HG03103 (cell line): ENCODE data around the gene WDFY1.
"Not testable (repeated sequence)": the region's sequence is repeated elsewhere in the genome, so short reads cannot be mapped to it uniquely, and the experiment has no call there.

Experiments
- ATAC-seq: cut with Tn5 transposase; IDR thresholded peaks from one replicate; pipeline ENCODE4 v1.9.1; 2021; ENCODE audit warnings: low read depth; ENCODE audit not compliant: unreplicated experiment

WDFY1 gene

DNA sequence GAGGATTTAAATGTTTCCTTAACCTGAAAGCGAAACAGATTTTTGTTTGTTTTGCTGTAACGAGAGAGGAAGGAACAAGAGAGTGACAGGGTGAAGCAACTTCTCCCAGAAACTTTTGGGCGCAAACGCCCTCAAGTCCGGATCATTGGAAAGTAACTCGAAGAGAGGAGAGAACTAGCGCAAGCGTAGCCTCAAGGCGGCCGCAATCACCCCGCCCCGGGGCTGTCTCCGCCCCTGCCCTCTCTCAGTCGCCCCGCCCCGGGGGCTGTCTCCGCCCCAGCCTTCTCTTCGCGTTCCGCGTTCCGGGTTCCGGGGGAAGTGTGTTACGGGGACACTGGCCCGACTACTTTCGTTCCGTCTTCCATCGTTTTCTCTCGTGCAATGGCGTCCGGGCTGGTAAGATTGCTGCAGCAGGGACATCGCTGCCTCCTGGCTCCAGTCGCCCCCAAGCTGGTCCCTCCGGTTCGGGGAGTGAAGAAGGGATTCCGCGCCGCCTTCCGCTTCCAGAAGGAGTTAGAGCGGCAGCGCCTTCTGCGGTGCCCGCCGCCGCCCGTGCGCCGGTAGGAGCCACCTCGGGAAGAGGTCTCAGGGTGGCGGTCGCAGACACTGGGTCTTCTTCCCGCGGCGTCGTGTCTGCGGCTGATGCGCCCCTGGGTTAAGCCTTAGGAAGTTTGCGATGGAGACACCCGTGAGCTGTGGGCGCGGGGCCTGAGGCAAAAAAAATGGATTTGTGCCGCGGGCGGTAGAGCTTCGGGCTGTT is 12.1 kb upstream of the WDFY1 start, which contains the start of gene MRPL44:
Gene MRPL44, plus strand, starts transcription at position 372 of the 760 bp plus-strand sequence. Its CDS starts 10 bp downstream, at position 382.
- ATAC-seq = peak; percentile 91

DNA sequence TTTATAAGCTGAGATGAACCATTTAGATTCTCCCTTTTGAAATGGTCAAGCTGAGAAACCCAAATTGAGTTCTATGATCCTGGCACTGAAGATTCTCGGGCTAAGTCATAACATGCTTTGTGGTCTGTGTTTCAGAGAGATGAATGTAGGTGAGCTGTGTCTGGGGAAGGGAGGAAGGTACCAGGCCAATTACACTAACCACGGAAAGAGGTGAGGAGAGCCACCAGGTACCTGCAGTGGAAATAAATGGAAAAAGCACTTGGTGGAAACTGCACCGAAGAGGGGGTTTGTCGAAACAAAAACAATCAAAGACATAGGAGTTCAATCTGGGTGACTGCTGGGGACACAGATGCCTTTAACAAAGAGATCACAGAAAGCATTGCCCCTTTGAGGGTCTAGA is 11.2 kb upstream of the WDFY1 start:
- no peak for ATAC-seq

DNA sequence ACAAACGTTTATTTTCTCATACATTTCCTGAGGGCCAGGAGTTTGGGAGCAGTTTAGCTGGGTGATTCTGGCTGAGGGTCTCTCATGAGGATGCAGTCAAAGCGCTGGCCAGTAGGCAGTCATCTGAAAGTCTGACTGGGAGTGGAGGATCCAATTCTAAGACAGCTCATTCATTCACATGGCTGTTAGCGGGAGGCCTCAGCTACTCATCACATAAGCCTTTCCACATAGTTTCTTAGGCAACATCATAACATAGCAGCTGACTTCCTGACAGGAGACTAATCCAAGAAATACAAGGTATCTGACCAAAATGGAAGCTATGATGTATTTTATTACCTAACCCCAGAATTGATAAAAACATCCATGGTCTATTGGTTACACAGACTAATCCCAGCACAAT is 9.3 kb upstream of the WDFY1 start:
- no peak for ATAC-seq

DNA sequence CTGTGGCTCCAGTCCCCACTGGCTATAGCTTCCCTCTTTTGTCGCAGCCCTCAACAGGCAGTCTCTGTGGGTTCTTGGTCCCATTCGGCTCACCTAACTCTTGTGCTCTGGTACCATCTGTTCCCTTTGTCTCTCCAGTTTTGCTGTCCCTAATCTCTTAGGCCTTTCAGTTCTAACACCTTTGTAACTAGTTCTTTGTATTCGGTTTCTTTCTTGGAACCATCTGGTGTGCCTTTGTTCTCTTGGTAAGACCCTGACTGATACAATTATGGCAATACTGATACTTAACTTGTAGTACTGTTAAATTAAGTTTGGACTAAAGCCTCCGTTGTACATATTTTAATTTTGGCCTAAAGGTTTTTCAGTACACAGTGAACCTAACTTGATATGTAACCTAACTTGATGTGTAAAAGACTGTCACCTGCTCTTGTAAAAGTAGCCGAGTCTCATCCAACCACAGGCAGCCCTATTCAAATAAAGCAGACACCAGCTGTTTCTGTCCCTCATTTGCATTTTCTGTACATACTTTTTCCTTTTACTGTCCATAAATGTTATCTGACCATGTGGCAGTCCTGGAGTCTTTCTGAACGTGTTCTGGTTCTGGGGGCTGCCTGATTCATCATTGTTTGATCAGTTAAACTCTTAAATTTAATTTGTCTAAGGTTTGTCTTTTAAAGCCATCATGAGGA is 7.3 kb upstream of the WDFY1 start:
- peak; percentile 39 for ATAC-seq

DNA sequence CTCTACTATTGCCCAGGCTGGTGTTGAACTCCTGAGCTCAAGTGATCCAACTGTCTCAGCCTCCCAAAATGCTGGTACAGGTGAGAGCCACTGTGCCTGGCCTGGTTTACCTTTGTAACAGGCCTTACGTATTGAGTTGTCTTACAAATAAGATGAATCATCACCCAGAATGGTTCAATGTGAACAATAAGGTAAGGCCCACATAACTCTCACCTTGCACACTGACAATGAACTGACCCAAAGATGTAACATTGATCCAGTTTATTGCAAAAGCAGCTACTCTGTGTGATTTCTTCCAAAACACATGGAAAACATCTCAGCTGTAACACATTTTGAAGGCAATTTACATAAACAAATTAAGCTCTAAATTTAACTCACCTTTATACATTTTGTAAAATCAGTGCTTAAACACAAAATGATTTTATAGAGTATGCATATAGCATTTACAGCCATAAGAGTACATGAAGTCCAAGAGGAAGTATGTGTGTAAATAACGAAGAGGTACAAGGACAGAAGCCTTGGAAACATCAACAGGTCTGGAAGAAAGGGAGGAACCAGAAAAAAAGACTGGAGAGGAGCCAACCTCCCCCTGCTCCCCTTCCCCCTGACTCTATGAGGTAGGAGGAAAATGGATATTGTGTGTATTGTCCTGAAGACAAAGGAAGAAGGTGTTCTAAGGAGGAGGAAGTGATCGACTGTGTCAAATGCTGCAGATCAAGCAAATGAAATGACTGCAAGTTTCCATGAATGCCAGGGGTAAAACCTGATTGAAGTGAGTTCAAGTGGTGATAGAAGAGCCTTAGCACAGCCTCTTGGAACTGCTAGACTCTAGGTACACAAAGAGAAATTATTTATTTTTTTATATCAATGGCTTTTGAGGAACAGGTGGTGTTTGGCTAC is 5.6 kb upstream of the WDFY1 start:
- no peak for ATAC-seq

DNA sequence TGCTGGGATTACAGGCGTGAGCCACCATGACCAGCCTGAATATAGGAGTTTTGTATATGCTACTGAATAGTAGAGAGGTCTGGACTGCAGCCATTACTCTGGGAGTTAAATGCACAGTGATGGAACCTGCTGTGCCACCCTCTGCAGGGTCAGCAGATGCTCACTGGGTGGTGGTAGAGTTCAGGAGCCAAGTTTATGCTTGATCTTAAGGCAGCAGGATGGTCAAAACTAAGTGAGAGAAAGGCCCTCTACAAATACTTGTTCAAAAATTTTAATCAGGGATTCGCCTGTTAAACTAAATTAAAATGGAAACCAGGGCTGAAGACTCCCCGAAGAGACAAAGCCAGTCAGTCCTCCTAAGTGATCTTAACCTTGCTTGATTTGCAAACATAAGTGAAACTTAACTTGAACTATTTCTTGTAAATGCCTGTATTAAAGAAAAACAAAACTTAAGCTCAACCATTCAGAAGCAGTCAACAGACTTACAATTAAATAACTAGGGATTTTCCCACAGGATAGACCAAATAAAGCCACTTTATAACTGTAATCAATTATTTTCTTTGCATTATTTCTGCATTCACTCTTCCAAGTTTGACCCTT is 4.2 kb upstream of the WDFY1 start:
- ATAC-seq = no peak

DNA sequence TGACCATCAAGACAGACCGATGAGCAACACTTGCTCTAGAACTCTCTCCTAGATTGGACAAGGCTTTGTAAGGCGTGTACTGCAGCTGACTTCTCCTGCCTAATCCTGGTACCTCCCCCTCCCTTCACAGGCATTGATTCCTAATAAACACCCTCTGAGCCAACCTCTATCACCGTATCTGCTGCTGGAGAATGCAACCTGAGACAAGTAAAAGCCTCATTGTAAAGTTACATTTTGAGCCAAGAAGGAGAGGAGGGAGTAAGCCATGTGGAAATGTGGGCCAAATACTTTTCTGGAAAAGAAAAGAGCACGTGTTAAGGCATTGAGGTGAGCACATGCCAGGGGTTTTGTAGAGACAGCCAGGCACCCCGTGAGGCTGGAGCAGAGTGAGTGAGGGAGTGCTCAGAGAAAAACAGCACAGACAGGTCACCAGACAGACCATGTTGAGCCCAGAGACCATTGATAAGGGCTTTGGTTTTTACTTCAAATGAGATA is 2.6 kb upstream of the WDFY1 start:
- ATAC-seq = no peak

DNA sequence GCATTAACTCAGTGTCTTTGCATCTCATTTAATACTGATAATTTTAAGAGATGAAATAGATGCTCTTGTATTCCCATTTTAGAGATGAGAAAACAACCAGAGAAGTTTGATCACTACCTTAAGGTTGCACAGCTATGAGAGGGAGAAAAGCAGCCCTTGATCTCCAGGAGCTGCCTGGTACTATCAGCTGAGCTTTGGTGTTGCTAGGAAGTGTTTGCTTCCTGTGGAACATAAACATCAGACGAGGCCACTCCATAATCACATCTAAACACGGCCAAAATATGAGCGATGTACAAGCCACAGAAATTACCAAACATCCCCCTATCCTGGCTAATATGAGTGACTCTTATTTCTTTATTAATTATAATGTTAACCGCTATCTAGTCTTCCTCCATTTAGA is 620 bp upstream of the WDFY1 start:
- no peak for ATAC-seq

DNA sequence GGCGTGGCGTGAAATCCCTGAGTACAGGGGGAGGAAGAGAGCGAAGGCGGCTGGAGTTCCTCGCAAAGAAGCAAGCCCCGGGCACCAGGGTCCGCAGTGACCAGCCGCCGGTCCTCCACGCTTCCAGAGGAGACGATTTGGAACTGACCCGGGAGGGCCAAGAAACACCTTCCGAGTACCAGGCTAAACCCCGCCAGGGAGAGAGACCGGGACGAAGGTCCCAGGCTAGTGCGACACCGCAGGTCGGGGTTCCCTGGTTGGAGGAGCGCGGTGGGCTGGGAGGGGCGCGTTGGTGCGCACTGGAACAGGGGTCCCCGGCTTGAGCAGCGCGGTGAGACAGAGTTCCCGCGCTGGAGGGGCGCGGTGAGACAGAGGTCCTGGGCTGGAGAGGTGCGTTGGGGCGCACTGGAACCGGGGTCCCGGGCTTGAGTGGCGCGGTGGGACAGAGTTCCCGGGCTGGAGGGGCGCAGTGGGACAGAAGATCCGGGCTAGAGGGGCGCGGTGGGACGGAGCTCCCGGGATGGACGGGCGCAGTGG is 901 bp downstream of the WDFY1 start:
- ATAC-seq = peak; percentile 13

DNA sequence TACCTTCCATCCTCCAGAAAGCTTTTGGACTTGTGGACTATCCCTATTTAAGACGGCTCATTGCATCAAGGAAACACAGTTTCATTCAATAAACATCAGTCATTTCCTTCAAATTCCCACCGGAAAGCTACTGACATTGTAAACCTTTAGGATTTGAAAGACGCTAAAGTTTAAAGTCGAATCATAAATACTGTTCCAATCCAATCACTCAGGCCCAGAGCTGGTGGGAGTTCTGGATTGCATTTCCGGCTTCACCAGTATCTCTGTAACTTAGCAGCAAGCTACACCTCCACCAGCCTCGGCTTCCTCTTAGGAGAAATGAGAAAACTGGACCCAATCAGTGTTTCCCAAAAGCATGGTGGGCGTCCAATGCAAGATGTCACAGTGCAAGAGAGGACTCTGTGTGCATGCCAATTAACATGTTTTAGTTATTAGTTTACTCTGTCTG is 1.6 kb downstream of the WDFY1 start:
- no peak for ATAC-seq

DNA sequence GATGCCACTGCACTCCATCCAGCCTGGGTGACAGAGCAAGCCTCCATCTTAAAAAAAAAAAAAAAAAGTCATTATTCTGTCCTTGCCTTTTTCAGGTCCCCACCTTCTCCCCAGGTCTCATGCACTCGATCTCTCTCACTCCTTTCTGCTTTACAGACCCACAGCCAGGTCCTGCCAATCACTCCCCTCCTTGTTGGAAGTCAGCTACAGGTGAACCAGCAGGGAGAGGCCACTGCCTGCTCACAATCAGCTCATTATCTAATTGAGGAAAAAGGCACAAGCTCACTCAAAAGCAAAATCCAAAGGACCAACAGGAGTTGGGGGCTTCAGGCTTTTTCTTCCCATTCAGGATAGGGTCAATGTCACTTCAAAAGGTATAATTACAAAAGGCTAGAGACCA is 2.0 kb downstream of the WDFY1 start:
- no peak for ATAC-seq

DNA sequence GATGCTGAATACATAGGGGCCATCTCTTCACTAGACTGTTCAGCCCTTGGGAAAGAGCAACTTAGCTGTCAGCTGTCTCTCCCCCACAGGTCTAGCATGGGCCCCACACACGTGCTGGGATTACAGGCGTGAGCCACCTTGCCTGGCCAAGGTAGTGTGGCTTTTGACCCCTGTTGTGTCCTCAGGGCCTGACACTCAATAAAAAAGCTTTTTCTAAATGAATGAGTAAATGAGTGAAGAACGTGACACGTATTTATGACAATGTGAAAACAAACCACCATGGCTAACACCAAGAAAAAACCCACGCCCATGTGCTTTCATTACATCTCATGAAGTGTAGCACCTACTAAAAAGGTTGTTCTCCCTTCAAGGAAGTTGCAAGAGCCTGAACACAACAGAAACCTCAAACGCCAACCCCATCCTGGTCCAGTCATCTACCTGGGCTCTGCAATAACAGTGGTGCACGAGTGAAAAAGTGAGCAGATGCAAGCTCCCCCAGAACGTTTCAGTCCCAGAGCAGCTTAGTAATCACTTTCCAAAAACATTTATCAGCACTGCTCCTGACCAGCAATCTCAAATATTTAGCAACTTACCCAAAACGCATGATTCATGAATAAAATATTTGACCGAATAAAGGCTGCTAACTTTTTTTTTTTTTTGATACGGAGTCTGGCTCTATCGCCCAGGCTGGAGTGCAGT is 3.4 kb downstream of the WDFY1 start:
- ATAC-seq = peak; percentile 34

DNA sequence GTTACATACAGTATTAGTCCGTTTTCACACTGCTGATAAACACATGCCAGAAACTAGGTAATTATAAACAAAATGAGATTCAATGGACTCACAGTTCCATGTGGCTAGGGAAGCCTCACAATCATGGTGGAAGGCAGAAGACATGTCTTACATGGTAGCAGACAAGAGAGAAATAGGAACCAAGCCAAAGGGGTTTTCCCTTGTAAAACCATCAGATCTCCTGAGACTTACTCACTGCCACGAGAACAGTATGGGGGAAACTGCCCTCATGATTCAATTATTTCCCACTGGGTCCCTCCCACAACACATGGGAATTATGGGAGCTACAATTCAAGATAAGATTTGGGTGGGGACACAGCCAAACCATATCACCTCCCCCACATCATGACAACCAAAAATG is 5.7 kb downstream of the WDFY1 start:
- not testable (repeated sequence) for ATAC-seq

DNA sequence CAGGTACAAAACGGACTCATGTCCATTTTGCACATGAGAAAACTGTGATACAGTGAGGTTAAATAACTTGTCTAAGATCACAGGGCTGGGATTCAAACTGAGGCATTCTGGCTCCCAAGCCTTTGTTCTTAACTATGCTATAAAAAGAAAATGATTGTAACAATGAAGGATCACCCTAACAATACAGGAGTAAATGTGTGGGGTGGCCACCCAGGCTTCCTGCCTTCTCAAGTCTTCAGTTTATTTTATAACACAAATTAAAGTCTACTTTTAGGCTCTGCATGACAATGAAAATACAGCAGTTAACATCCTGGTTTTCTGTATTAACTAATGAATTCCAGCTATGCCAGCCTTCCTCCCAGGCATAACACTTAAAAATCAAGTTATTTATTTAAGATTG is 7.6 kb downstream of the WDFY1 start:
- ATAC-seq = no peak

DNA sequence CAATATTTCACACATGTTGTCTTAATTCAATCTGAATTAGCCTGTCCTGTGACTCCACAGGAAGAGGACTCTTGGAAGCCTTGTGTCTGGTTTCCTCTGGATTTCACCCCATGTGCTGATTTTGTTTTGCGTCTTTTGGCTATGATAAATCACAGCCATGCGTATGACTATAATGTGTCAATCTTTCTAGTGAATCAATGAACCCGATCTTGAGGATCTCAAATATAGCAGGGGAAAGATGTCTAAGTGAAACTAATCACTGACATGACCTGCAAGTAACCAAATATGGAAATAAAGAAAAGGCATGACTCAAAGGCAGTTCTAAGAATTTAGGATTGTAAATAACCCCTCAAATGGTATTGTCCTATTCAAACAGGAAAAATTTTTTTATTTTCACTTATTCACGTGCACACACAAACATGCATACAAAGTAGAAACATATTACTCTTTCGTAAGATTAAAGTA is 8.2 kb downstream of the WDFY1 start:
- ATAC-seq = no peak

DNA sequence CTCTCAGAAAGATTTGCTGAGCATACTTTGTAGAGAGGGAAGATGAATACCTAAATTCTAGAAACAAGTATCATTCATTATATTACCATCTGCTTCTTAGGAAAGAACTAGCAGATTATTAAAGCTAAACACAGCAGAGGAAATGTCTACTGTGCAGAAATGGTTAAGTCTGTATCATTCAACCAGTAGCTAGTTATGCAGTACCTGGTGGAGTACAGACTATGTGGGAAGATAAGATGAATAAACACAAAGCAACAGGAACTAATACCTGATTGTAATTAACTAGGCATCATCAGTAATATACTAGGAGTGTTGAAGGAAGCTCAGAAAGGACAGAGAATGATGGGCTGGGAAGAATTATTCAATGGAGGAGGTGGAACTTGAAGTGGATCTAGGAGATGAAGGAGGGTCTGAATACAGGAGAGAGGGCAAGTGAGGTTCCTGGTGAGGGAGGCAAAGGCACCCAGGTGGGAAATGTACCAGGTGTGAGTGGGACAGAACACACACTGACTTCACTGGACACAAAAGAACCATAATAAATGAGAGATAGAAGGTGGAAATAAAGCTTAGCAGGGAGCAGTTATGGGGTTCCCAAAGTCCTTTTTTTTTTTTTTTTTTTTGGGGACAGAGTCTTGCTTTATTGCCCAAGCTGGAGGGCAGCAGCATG is 9.5 kb downstream of the WDFY1 start:
- ATAC-seq = no peak

DNA sequence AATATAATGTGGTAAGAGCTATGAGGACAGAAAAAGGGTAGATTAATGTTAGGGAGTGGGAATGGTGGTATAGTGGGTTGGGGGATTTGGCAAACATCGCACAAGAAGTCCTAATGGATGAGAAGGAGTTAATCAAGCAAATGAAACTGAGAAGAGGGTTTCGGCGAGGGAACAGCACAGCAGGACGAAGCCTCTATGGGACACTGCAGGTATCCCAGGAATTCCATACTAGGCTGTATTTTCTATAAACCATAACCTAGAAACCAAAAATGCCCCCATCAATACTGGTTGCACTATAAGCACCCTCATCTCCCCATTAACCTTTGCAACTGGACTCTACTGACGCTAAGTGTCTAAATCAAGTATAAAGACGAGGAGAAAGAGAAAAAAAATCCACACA is 10.3 kb downstream of the WDFY1 start:
- no peak for ATAC-seq

DNA sequence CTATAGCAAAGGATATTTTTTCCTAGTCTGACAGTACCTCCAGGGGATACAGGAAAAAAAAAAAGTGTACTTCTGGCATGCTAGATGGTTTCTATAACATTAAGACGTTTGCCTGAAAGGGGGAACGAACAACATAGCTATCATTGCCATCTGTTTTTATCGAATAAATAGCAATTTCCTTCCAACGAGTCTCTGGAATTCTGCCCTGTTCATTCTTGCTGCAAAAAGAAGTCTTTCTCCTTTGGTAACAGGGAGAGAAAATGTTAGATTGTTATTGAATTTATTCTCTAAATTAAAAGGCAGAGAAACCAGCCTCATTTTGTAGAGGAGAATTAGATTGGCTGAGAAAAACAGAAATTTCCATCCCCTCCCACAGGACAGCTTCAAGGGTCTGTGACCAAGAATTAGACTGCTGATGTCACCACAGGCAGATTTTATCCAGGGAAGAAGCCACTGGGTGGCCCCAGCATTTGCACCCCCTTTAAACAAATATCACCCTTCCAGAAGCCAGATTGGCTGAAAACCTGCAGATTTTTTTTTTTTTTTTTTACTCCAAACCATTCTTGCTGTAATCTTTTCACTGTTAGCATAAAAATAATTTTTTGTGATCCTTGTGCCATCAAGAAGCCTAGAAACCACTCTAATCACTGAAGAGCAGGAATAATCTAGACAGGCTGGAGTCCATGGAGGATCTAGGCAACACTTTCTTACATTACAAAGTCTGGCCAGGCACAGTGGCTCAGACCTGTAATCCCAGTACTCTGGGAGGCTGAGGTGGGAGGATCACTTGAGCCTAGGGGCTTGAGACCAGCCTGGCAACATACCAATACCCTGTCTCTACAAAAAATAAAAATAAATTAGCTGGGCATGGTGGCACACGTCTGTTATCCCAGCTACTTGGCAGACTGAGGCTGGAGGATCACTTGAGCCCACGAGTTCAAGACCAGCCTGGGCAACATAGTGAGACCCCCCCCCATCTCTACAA is 12.0 kb downstream of the WDFY1 start:
- no peak for ATAC-seq
